WERI-Rb-1 (cell line): Measurements from ENCODE around the gene ACOT8.

Source experiments
- DNase-seq: peaks from one replicate; pipeline ENCODE4 v3.0.0-alpha.2; 2020
- H3K27ac ChIP-seq: fragments of 250-450 bp; sonication (Bioruptor Pico); 2 replicates; pipeline ENCODE4 v1.5.1; 2020; ENCODE audit warnings: mild to moderate bottlenecking, moderate library complexity
- H3K27me3 ChIP-seq: fragments of 250-450 bp; sonication (Bioruptor Pico); 2 replicates; pipeline ENCODE4 v1.5.1; 2021; ENCODE audit warnings: mild to moderate bottlenecking, low read depth, moderate library complexity; ENCODE audit not compliant: insufficient read depth, severe bottlenecking
- H3K36me3 ChIP-seq: fragments of 250-450 bp; sonication (Bioruptor Pico); 2 replicates; pipeline ENCODE4 v1.5.1; 2020; ENCODE audit warnings: mild to moderate bottlenecking, moderate library complexity
- H3K4me3 ChIP-seq: 2 replicates; pipeline ENCODE4 v1.5.1; 2011; ENCODE audit warnings: low read depth, mild to moderate bottlenecking, control low read depth, low read length
- H3K9me3 ChIP-seq: fragments of 250-450 bp; sonication (Bioruptor Pico); 2 replicates; pipeline ENCODE4 v1.5.1; 2021; ENCODE audit warnings: mild to moderate bottlenecking, moderate library complexity; ENCODE audit not compliant: severe bottlenecking
- CTCF ChIP-seq: IDR thresholded peaks from 2 replicates; pipeline ENCODE4 v1.5.1; 2011; ENCODE audit warnings: low read depth, mild to moderate bottlenecking, control low read depth, inconsistent platforms, low read length

ACOT8 gene

GRCh38 chr20:45890077-45890984 is 33.1 kb upstream of the ACOT8 start:
- peak; percentile 92 for DNase-seq
- peaks cover 37% of the 10 kb centered on the region for H3K36me3 ChIP-seq
- H3K9me3 ChIP-seq = no peaks in the 10 kb centered on the region
- peak overlapping the region; percentile 60 for H3K4me3 ChIP-seq
- H3K27ac ChIP-seq = peak overlapping the region; percentile 81
- no peaks in the 10 kb centered on the region for H3K27me3 ChIP-seq
- TF ChIP-seq CTCF = peak; percentile 91

- no peak overlapping the region for H3K4me3 ChIP-seq
These were observed 31.5 kb upstream of the ACOT8 start for GRCh38 chr20:45888681-45889080.

GRCh38 chr20:45887346-45887715 is 30.1 kb upstream of the ACOT8 start, which contains the start of gene SPATA25:
Gene SPATA25 (minus strand): TSS chr20:45887622. CDS start chr20:45887590, 32 bp downstream.
- no peaks in the 10 kb centered on the region for H3K9me3 ChIP-seq
- no peak within 1 kb of the TSS for H3K4me3 ChIP-seq
- H3K27me3 ChIP-seq = no peaks in the 10 kb centered on the region
- peaks cover 36% of the 10 kb centered on the region for H3K36me3 ChIP-seq
- TF ChIP-seq CTCF = no peak
- H3K27ac ChIP-seq = no peak within 1 kb of the TSS
- no peak for DNase-seq

More at GRCh38 chr20:45888681-45889080, 31.5 kb upstream of the ACOT8 start:
- Histone ChIP-seq H3K9me3 (no peaks in the 10 kb centered on the region), H3K36me3 (peaks cover 34% of the 10 kb centered on the region), H3K27ac (no peak overlapping the region), H3K27me3 (no peaks in the 10 kb centered on the region)
- no peak for TF ChIP-seq CTCF
- no peak for DNase-seq

GRCh38 chr20:45886590-45887345 is 29.6 kb upstream of the ACOT8 start:
- H3K4me3 ChIP-seq = no peak overlapping the region
- no peaks in the 10 kb centered on the region for H3K27me3 ChIP-seq
- no peaks in the 10 kb centered on the region for H3K9me3 ChIP-seq
- no peak for DNase-seq
- peaks cover 38% of the 10 kb centered on the region for H3K36me3 ChIP-seq
- no peak for TF ChIP-seq CTCF
- no peak overlapping the region for H3K27ac ChIP-seq

- no peak for DNase-seq
- Histone ChIP-seq H3K36me3 (peaks cover 38% of the 10 kb centered on the region), H3K4me3 (no peak overlapping the region), H3K27ac (no peak overlapping the region), H3K9me3 (no peaks in the 10 kb centered on the region), H3K27me3 (no peaks in the 10 kb centered on the region)
- TF ChIP-seq CTCF = no peak
These were observed 25.9 kb upstream of the ACOT8 start for GRCh38 chr20:45883100-45883469.
